AG10803 (cell line): ENCODE data around the gene RAP1A.

Experiments used
- DNase-seq: peaks from one replicate; pipeline ENCODE4 v3.0.0; 2010; ENCODE audit warnings: low read depth
- H3K4me3 ChIP-seq: 2 replicates; pipeline ENCODE4 v1.5.1; 2011; ENCODE audit warnings: mild to moderate bottlenecking, low read length, control low read depth
- TF ChIP-seq, protein P1 (sequence below): conservative IDR thresholded peaks from 2 replicates; pipeline ENCODE4 v1.5.1; 2011; ENCODE audit warnings: mild to moderate bottlenecking, low read length, control low read depth, inconsistent platforms

Gene RAP1A

DNA sequence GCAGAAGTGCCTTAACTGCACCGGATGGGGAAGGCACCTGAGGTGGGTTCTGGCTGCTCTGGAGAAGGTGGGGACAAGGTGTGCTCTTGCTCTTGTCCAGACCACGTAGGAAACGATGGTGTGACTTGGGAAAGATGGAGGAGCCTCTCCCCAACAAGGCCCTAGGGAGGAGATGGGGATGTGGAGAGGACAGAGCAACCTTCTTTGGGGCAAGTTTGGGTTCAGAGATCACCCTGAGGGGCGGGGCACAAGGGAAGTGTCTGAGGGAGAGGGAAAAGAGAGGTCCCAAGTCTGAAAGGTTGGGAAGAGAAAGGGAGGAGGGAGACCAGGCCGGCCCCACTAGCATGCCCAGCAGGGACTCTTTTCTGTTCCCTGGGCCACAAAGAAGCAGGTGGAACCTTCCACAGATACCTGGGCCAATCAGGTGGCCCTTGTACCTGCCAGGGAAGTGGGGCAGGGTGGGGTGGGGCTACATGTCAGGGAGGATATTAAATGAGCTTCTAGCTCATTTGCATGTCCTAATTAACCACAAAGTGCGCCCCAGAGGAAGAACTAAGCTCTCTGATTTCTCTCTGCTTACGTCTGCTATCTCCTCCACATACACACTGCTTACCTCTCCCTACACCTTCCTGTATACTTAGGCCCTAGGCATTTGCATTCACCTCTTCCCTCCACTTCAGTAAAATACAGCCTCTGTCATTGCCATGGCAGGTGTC is 103.7 kb downstream of the RAP1A start:
- TF ChIP-seq, protein P1, sequence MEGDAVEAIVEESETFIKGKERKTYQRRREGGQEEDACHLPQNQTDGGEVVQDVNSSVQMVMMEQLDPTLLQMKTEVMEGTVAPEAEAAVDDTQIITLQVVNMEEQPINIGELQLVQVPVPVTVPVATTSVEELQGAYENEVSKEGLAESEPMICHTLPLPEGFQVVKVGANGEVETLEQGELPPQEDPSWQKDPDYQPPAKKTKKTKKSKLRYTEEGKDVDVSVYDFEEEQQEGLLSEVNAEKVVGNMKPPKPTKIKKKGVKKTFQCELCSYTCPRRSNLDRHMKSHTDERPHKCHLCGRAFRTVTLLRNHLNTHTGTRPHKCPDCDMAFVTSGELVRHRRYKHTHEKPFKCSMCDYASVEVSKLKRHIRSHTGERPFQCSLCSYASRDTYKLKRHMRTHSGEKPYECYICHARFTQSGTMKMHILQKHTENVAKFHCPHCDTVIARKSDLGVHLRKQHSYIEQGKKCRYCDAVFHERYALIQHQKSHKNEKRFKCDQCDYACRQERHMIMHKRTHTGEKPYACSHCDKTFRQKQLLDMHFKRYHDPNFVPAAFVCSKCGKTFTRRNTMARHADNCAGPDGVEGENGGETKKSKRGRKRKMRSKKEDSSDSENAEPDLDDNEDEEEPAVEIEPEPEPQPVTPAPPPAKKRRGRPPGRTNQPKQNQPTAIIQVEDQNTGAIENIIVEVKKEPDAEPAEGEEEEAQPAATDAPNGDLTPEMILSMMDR = no peak
- DNase-seq = no peak
- no peak overlapping the region for H3K4me3 ChIP-seq

DNA sequence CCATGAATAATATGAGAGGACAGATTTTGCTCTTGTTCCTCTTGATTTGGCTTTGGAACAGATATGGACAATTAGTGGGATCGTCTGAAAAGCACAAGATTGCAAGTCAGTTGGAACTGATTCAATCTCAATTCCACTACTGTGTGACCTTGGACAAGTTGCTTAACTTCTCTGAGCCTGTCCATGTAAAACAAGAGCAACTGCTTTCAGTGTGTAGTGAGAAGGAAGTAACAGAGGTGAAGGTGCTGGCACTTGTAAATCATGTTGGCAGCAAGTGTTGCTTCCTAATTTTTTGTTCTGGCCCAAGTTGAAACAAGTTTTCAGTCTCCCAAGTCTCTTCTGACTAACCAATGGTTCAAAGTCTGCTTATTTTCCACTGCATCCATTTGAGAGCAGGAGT is 104.3 kb downstream of the RAP1A start:
- DNase-seq = no peak
- no peak overlapping the region for H3K4me3 ChIP-seq
- TF ChIP-seq, protein P1 = no peak

DNA sequence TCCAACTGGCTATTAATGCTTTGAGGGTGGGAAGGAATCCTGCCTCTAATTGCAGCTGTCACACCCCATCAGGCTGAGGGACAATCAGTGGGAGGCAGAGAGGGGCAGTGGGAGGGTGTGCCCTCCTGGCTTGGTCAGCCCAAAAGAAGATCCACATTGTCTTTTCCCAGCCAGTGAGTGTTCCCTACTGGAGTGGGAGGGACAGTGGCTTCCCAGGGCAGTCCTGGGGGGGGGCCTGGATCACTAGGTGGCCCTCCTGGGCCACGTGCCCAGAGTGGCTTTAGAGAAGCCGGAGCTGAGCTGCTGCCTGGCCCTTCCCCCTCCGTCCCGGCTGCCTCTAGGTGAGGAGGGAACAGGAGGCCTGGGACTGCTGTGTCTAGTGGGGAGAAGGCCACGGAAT is 105.6 kb downstream of the RAP1A start:
- H3K4me3 ChIP-seq = no peak overlapping the region
- no peak for DNase-seq
- TF ChIP-seq, protein P1 = no peak

DNA sequence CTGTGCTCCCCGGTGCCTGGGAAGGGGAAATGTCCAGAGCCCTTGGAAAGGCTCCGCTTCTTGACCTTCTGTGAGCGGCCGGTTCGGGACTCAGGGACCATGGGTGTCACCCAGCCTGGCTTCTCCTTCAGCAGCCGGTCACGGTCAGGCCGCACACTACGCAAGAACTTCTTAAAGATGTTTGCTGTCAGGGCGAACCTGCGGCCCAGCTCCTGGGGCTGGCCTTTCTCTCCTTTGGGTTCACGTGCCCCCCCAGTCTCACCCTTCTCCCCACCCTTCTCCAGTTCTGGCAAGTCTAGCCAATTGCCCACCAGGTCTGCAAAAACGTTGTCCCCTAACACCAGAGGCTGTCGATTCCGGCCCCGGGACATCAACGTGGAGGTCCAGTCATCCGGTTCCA is 107.5 kb downstream of the RAP1A start:
- no peak for DNase-seq
- TF ChIP-seq, protein P1 = no peak

DNA sequence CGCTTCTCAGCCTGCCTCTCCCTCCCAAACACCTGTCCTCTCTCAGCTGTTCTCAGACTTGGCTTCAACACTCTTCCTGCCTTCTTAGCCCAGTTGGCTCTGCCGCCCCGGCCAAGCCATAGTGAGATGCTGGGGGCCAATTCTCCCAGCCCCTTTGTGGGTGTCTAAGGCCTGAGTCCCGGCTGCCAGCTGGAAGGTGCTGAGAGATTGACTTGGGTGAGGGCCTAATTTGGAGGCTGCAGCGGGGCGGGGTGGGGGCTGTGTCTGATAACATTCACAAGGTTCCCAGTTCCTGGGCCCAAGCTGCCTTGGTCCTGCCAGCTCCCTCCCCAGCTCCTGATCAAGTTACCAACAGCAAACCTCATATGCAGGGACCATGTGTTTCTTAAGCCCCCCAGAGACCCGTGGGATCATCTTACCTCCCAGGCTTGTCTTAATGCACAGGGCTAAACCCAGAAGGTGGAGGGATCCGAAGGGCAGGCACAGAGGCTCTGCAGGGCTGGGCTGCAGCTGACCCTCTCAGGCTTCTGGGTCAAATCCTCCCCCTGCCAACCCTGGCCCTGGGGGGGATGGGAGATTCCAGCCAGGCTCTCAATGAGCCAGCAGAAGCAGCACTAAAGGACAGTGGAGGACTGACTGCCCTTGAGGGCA is 109.8 kb downstream of the RAP1A start:
- TF ChIP-seq, protein P1 = no peak
- H3K4me3 ChIP-seq = no peak overlapping the region
- DNase-seq = no peak

More for the DNA sequence above, 107.5 kb downstream of the RAP1A start:
- H3K4me3 ChIP-seq = no peak overlapping the region

DNA sequence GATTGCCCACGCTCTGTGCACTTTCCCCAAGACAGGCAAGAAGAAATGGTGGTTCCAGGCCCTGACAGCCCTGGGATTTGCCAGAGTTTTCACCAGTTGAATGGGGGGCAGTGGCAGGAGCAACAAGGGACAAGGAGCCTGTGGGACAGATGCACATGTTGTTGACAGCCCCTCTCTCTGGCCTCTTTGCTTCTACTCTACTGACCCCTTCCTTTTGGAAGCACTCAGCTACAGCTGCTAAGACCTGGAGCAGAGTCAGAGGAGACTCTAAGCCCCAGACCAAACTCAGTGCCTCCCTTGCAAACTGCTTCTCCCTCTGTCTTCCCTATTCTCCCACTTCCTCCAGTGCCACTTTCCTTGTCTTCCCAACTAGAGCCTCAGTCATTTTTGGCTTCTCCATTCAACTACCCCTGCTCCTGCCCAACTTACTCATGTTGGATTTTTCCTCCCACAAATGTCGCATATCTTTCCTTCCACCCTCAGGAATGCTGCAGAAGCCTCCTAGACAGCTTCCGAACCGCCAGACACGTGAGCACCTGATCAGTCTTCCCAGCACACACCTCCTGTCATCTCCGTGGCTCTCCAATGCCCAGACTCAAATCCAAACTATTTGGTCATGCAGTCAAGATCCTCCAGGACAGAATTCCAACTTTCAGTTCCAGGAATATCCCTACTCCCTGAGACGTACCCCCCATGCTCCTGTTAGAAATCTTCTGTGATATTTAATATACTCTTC is 110.5 kb downstream of the RAP1A start:
- DNase-seq = no peak
- H3K4me3 ChIP-seq = no peak overlapping the region
- TF ChIP-seq, protein P1 = no peak

DNA sequence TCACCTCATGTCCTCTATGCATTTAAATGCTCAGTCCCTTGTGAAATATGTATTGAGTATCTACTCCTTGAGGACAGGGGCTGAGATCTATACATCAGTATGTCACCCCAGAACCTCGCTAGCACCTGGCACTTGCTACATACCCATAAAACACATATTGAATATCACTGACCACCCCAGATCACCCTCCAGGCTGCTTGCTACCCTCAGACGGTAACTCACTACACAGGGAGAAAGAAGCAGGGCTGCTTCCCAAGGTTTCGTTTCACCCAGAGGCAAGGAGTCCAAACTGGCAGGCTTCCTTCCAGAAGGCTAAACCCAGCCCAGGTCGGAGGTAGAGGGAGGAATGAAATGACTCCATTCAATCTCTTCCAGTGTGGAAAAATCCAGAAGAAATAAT is 111.1 kb downstream of the RAP1A start:
- H3K4me3 ChIP-seq = no peak overlapping the region
- TF ChIP-seq, protein P1 = no peak
- DNase-seq = no peak
